ENCODE results near the gene SLC38A6.

Gene SLC38A6

GRCh38 chr14:60946773-60947172 is 34.3 kb upstream of the SLC38A6 start:
- H3K4me3 ChIP-seq (replicated peaks; ENCODE audit: low read depth, low read length): no peak overlapping the region
- TF ChIP-seq CTCF (IDR thresholded peaks at IDR 0.05; ENCODE audit: low read depth, low read length, missing control alignments): no peak
- no peak for DNase-seq (ENCODE audit: extremely low read depth, low read depth)

DNA sequence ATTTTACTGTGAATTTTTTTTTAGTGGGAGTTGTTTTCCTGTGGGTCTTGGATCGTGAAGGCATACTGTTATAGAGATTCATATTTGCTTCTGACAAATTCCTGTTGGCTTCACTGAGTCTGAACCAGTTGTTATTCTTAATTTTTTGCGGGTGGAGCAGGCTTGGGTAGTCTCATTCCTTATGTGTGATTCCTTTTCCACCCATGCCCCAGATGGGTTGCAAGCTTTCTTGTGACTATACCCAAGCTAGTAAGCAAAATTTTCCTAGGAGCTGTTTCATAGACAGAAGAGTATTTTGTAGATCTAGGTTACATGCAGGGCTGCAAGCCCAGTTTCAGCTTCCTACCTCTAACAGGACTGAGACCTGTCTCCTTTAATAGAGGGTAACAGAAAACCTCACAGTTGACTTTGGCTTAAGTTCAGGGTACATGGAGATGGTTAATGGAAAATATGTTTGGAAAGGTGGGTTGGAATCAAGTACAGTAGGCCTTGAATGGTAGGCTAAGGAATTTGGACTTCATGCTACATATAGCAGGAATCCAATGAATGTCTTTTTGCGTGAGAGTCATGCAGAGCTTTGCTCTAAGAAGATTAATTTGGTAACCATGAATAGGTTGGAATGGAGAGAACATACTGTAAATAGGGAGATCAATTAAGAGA is 29.1 kb upstream of the SLC38A6 start:
- TF ChIP-seq CTCF (IDR thresholded peaks at IDR 0.05; ENCODE audit: low read depth, low read length, missing control alignments): no peak
- H3K4me3 ChIP-seq (replicated peaks; ENCODE audit: low read depth, low read length): no peak overlapping the region
- DNase-seq (ENCODE audit: extremely low read depth, low read depth): no peak

DNA sequence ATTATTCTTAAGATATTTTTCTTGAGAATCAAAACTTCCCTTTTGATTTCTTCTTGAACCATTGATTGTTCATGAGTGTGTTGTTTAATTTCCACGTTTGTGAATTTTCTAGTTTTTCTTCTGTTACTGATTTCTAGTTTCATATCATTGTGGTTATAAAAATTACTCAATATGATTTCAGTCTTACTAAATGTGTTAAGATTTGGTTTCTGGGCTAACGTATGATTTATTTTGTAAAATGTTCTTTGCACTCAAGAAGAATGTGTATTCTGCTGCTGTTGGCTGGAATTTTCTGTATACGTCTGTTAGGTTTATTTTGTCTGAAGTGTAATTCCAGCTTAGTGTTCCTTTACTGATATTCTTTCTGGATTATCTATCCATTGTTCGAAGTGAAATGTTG is 24.8 kb upstream of the SLC38A6 start:
- no peak for DNase-seq (ENCODE audit: extremely low read depth, low read depth)
- no peak for TF ChIP-seq CTCF (IDR thresholded peaks at IDR 0.05; ENCODE audit: low read depth, low read length, missing control alignments)
- H3K4me3 ChIP-seq (replicated peaks; ENCODE audit: low read depth, low read length): no peak overlapping the region

GRCh38 chr14:60956632-60957031 is 24.4 kb upstream of the SLC38A6 start:
- H3K4me3 ChIP-seq (replicated peaks; ENCODE audit: low read depth, low read length): no peak overlapping the region
- no peak for DNase-seq (ENCODE audit: extremely low read depth, low read depth)
- TF ChIP-seq CTCF (IDR thresholded peaks at IDR 0.05; ENCODE audit: low read depth, low read length, missing control alignments): no peak

DNA sequence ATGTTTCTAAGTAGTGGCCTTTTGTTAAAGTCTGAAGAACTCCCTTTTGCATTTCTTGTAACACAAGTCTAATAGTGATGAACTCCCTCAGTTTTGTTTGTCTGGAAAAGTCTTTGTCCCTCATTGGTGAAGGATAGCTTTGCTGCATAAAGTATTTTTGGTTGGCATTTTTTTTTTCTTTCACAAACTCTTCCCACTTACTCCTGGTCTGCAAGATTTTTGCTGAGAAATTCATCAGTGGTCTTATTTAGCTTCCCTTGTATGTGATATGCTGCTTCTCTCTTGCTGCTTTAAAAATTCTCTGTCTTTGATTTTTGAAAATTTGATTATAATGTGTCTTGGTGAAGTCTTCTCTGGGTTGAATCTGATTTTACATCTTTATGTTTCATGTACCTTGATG is 22.9 kb upstream of the SLC38A6 start:
- no peak for TF ChIP-seq CTCF (IDR thresholded peaks at IDR 0.05; ENCODE audit: low read depth, low read length, missing control alignments)
- DNase-seq (ENCODE audit: extremely low read depth, low read depth): no peak
- no peak overlapping the region for H3K4me3 ChIP-seq (replicated peaks; ENCODE audit: low read depth, low read length)

DNA sequence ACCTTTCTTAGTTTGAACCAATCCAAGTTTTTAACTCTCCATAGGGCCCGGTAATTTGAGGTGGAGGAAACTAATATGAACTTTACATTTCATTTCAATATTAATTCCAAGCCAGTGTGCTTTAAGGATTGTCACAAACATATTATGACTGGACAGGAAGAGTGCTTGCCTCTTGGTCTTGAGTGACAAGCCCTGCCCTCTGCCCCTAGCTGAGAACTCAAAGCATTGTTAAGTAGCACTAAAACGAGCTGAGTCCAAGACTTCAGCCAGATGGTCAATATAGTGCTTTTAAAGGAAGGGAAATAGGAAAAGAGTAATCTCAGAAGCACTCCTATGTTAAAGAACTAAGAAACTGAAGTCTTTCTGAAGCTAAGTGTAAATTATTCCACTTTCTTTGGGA is 17.3 kb upstream of the SLC38A6 start:
- no peak for TF ChIP-seq CTCF (IDR thresholded peaks at IDR 0.05; ENCODE audit: low read depth, low read length, missing control alignments)
- no peak for DNase-seq (ENCODE audit: extremely low read depth, low read depth)
- no peak overlapping the region for H3K4me3 ChIP-seq (replicated peaks; ENCODE audit: low read depth, low read length)

GRCh38 chr14:60964904-60965303 is 16.1 kb upstream of the SLC38A6 start:
- no peak overlapping the region for H3K4me3 ChIP-seq (replicated peaks; ENCODE audit: low read depth, low read length)
- TF ChIP-seq CTCF (IDR thresholded peaks at IDR 0.05; ENCODE audit: low read depth, low read length, missing control alignments): no peak
- DNase-seq (ENCODE audit: extremely low read depth, low read depth): no peak

Measured in HFF-Myc (cell line).